HepG2 (cell line): ENCODE results near the gene NSMF. TPM values are rescaled to one million over a fixed set of nuclear protein-coding genes. Genes with fewer than 3 reads are reported as not detected.

Source experiments
- ATM ChIP-seq: fragments of 450-650 bp; IDR thresholded peaks from 2 replicates; pipeline ENCODE4 v1.7.1; 2017; ENCODE audit warnings: mild to moderate bottlenecking, borderline replicate concordance
- BHLHE40 ChIP-seq: IDR thresholded peaks from 2 replicates; pipeline ENCODE4 v1.6.1; 2011; ENCODE audit warnings: low read length, improper control_type of control experiment
- FOSL2 ChIP-seq: sonication (generic); formaldehyde crosslinking; IDR thresholded peaks from 2 replicates; pipeline ENCODE4 v1.4.0; 2020; ENCODE audit warnings: missing genetic modification reagents
- GMEB2 ChIP-seq: IDR thresholded peaks from 2 replicates; pipeline ENCODE4 v1.6.1; 2016; ENCODE audit warnings: missing biosample characterization, missing genetic modification reagents, low read depth
- HMGA1 ChIP-seq: sonication (generic); formaldehyde crosslinking; conservative IDR thresholded peaks from 2 replicates; pipeline ENCODE4 v1.4.0; 2020; ENCODE audit warnings: missing genetic modification reagents
- HNF4G ChIP-seq, 2 experiments: sonication (generic) in 1 of 2; formaldehyde crosslinking in 1 of 2; IDR thresholded peaks; 2 replicates each; pipeline versions ENCODE4 v1.4.0 to v1.6.1; 2011 to 2020; ENCODE audit warnings: borderline replicate concordance in 2 of 2, low read depth in 2 of 2, mild to moderate bottlenecking in 2 of 2, low read length in 1 of 2, missing genetic modification reagents in 1 of 2, moderate library complexity in 1 of 2
- KAT2B ChIP-seq: fragments of 150-350 bp; IDR thresholded peaks from 2 replicates; pipeline ENCODE4 v1.6.1; 2014; ENCODE audit warnings: low read depth, low read length, borderline replicate concordance
- KLF6 ChIP-seq: IDR thresholded peaks from 2 replicates; pipeline ENCODE4 v1.8.0; 2016; ENCODE audit warnings: missing biosample characterization, missing genetic modification reagents
- MED13 ChIP-seq: sonication (generic); formaldehyde crosslinking; IDR thresholded peaks from 2 replicates; pipeline ENCODE4 v1.5.0; 2020; ENCODE audit warnings: missing genetic modification reagents
- PCBP1 ChIP-seq: fragments of 200-400 bp; formaldehyde crosslinking; IDR thresholded peaks from 2 replicates; pipeline ENCODE4 v1.6.1; 2017; ENCODE audit warnings: mild to moderate bottlenecking, low read depth, low read length, borderline replicate concordance
- RFXANK ChIP-seq: IDR thresholded peaks from 2 replicates; pipeline ENCODE4 v1.6.1; 2016
- SATB2 ChIP-seq: sonication (generic); formaldehyde crosslinking; IDR thresholded peaks from 2 replicates; pipeline ENCODE4 v1.5.0; 2020; ENCODE audit warnings: missing genetic modification reagents
- SMAD1 ChIP-seq: sonication (generic); formaldehyde crosslinking; IDR thresholded peaks from 2 replicates; pipeline ENCODE4 v1.4.0; 2020; ENCODE audit warnings: missing genetic modification reagents, low read depth, mild to moderate bottlenecking, borderline replicate concordance
- SP5 ChIP-seq: IDR thresholded peaks from 2 replicates; pipeline ENCODE4 v1.6.1; 2016; ENCODE audit warnings: low read depth, borderline replicate concordance
- TAF1 ChIP-seq: sonication (generic); formaldehyde crosslinking; IDR thresholded peaks from 2 replicates; pipeline ENCODE4 v1.4.0; 2020; ENCODE audit warnings: missing genetic modification reagents
- TARDBP ChIP-seq: sonication (generic); formaldehyde crosslinking; IDR thresholded peaks from 2 replicates; pipeline ENCODE4 v1.8.0; 2022; ENCODE audit warnings: mild to moderate bottlenecking, missing genetic modification reagents
- TSC22D2 ChIP-seq: sonication (generic); formaldehyde crosslinking; IDR thresholded peaks from 2 replicates; pipeline ENCODE4 v1.5.1; 2020; ENCODE audit warnings: missing genetic modification reagents, mild to moderate bottlenecking, borderline replicate concordance
- ZMYM4 ChIP-seq: sonication (generic); formaldehyde crosslinking; IDR thresholded peaks from 2 replicates; pipeline ENCODE4 v1.8.1; 2023; ENCODE audit warnings: mild to moderate bottlenecking, missing genetic modification reagents
- ZNF572 ChIP-seq: sonication (generic); formaldehyde crosslinking; IDR thresholded peaks from 2 replicates; pipeline ENCODE4 v1.5.1; 2020; ENCODE audit warnings: mild to moderate bottlenecking, missing genetic modification reagents
- ZNF724P ChIP-seq: sonication (generic); formaldehyde crosslinking; IDR thresholded peaks from 2 replicates; pipeline ENCODE4 v1.8.0; 2022; ENCODE audit warnings: missing genetic modification reagents, borderline replicate concordance
- ZSCAN12 ChIP-seq: sonication (generic); formaldehyde crosslinking; IDR thresholded peaks from 2 replicates; pipeline ENCODE4 v1.9.0; 2021; ENCODE audit warnings: mild to moderate bottlenecking, missing genetic modification reagents
- ZZZ3 ChIP-seq: sonication (generic); formaldehyde crosslinking; IDR thresholded peaks from 2 replicates; pipeline ENCODE4 v1.4.0; 2020; ENCODE audit warnings: missing genetic modification reagents, mild to moderate bottlenecking, borderline replicate concordance
- polyA plus RNA-seq, 8 experiments: library from polyadenylated mRNA; depleted of rRNA in 3 of 8; stranded (reverse) in 7 of 8; unstranded in 1 of 8; fragments of >200 nt; fragmentation: Illumina TruSeq in 4 of 8; extraction: Trizol in 4 of 8; gene quantifications; 2 replicates each; pipeline versions ENCODE4 v1.2.1 to v1.2.3, GENCODE V29; 2011 to 2016; ENCODE audit warnings: low read depth in 4 of 8, missing spikeins in 1 of 8, mixed read lengths in 1 of 8; ENCODE audit not compliant: insufficient read depth in 1 of 8
- total RNA-seq, 5 experiments: library from RNA; depleted of rRNA; stranded (reverse); fragments of >200 nt; fragmentation: Illumina TruSeq; extraction: Trizol; gene quantifications; 2 replicates each; pipeline ENCODE4 v1.2.3, GENCODE V29; 2016; ENCODE audit warnings: low read depth in 1 of 5
- TF ChIP-seq, protein P1 (sequence below): sonication (generic); formaldehyde crosslinking; IDR thresholded peaks from 2 replicates; pipeline ENCODE4 v1.5.0; 2020; ENCODE audit warnings: mild to moderate bottlenecking, missing genetic modification reagents, moderate library complexity
- TF ChIP-seq, protein P2 (sequence below): sonication (generic); formaldehyde crosslinking; IDR thresholded peaks from 2 replicates; pipeline ENCODE4 v1.4.0; 2020; ENCODE audit warnings: missing genetic modification reagents
- TF ChIP-seq, protein P3 (sequence below): sonication (generic); formaldehyde crosslinking; IDR thresholded peaks from 2 replicates; pipeline ENCODE4 v1.4.0; 2020; ENCODE audit warnings: missing genetic modification reagents, borderline replicate concordance

The NSMF gene
- total and polyA plus RNA-seq, 2 of the 13 experiments (the other 11 are each of a cell fraction or from before 2014, with no cell fraction given) = 44.3 to 183 TPM

DNA sequence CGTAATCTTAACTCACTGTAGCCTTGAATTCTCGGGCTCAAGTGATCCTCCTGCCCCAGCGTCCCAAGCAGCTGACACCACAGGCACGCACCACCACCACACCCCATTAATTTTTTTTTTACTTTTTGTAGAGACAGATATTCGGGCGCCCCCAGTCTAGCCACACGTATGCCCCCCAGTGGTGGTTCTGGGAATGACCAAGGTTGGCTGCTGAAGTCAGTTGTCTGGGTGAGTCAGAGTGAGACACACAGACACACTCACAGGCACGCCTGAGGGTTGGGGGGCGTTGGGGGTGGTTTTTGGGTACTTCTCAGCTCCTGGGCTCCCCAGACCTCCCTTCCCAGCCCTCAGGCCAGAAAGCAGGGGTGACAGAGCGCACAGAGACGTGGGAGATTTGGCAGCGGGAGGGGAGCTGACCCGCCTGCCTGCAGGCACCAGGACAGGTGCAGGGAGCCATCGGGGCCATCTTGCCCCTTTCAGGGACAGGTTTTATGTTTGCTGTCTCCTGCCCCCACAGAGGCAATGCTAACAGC is 13.8 kb downstream of the NSMF start (continued):
- no peak for TF ChIP-seq GMEB2
- no peak for TF ChIP-seq HMGA1
- no peak for TF ChIP-seq BHLHE40
- TF ChIP-seq, protein P1, sequence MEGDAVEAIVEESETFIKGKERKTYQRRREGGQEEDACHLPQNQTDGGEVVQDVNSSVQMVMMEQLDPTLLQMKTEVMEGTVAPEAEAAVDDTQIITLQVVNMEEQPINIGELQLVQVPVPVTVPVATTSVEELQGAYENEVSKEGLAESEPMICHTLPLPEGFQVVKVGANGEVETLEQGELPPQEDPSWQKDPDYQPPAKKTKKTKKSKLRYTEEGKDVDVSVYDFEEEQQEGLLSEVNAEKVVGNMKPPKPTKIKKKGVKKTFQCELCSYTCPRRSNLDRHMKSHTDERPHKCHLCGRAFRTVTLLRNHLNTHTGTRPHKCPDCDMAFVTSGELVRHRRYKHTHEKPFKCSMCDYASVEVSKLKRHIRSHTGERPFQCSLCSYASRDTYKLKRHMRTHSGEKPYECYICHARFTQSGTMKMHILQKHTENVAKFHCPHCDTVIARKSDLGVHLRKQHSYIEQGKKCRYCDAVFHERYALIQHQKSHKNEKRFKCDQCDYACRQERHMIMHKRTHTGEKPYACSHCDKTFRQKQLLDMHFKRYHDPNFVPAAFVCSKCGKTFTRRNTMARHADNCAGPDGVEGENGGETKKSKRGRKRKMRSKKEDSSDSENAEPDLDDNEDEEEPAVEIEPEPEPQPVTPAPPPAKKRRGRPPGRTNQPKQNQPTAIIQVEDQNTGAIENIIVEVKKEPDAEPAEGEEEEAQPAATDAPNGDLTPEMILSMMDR (CRISPR knock-in tag) = peak; percentile 84
- TF ChIP-seq SP5 = no peak
- no peak for TF ChIP-seq TAF1 (CRISPR knock-in tag)
- no peak for TF ChIP-seq HNF4G (IDR thresholded peaks at IDR 0.05; ENCODE audit: borderline replicate concordance, low read depth, low read length)
- TF ChIP-seq HNF4G (CRISPR knock-in tag; IDR thresholded peaks at IDR 0.05; ENCODE audit: borderline replicate concordance, low read depth) = no peak
- no peak for TF ChIP-seq ZSCAN12 (CRISPR knock-in tag)
- TF ChIP-seq, protein P2, sequence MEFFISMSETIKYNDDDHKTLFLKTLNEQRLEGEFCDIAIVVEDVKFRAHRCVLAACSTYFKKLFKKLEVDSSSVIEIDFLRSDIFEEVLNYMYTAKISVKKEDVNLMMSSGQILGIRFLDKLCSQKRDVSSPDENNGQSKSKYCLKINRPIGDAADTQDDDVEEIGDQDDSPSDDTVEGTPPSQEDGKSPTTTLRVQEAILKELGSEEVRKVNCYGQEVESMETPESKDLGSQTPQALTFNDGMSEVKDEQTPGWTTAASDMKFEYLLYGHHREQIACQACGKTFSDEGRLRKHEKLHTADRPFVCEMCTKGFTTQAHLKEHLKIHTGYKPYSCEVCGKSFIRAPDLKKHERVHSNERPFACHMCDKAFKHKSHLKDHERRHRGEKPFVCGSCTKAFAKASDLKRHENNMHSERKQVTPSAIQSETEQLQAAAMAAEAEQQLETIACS = no peak
- peak; percentile 71 for TF ChIP-seq FOSL2
- TF ChIP-seq, protein P3, sequence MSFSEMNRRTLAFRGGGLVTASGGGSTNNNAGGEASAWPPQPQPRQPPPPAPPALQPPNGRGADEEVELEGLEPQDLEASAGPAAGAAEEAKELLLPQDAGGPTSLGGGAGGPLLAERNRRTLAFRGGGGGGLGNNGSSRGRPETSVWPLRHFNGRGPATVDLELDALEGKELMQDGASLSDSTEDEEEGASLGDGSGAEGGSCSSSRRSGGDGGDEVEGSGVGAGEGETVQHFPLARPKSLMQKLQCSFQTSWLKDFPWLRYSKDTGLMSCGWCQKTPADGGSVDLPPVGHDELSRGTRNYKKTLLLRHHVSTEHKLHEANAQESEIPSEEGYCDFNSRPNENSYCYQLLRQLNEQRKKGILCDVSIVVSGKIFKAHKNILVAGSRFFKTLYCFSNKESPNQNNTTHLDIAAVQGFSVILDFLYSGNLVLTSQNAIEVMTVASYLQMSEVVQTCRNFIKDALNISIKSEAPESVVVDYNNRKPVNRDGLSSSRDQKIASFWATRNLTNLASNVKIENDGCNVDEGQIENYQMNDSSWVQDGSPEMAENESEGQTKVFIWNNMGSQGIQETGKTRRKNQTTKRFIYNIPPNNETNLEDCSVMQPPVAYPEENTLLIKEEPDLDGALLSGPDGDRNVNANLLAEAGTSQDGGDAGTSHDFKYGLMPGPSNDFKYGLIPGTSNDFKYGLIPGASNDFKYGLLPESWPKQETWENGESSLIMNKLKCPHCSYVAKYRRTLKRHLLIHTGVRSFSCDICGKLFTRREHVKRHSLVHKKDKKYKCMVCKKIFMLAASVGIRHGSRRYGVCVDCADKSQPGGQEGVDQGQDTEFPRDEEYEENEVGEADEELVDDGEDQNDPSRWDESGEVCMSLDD (CRISPR knock-in tag) = peak; percentile 90; the same call in 1 of the 2 replicates
- no peak for TF ChIP-seq ZNF724P
- TF ChIP-seq KLF6 = no peak
- no peak for TF ChIP-seq ZNF572 (CRISPR knock-in tag)
- no peak for TF ChIP-seq RFXANK (CRISPR knock-in tag)
- TF ChIP-seq PCBP1 = no peak
- TF ChIP-seq SMAD1 (CRISPR knock-in tag) = 0 out of 2 replicates have a peak, but pooled peaks have one; percentile 13
- TF ChIP-seq KAT2B = no peak
- TF ChIP-seq SATB2 = no peak
- no peak for TF ChIP-seq ZMYM4 (CRISPR knock-in tag)
- no peak for TF ChIP-seq ATM
- TF ChIP-seq TARDBP (CRISPR knock-in tag) = peak; percentile 42; the same call in 1 of the 2 replicates
- no peak for TF ChIP-seq ZZZ3 (CRISPR knock-in tag)
- peak; percentile 13; the same call in 1 of the 2 replicates for TF ChIP-seq TSC22D2 (CRISPR knock-in tag)
- no peak for TF ChIP-seq MED13
